Mucosa of rectum (tissue), 2 donors: ENCODE data around the gene ACOX2.

ENCODE experiments used
- H3K27ac ChIP-seq, 2 donors: one replicate each; pipeline ENCODE4 v1.7.0; 2013; ENCODE audit warnings: inconsistent platforms in 2 of 2, low read depth in 2 of 2, low read length in 2 of 2
- H3K27me3 ChIP-seq, 2 donors: one replicate each; pipeline ENCODE4 v1.7.0; 2013; ENCODE audit warnings: low read length in 2 of 2; ENCODE audit not compliant: control insufficient read depth in 2 of 2, insufficient read depth in 2 of 2
- H3K36me3 ChIP-seq, 2 donors: one replicate each; pipeline ENCODE4 v1.7.0; 2013; ENCODE audit warnings: low read length in 2 of 2; ENCODE audit not compliant: control insufficient read depth in 2 of 2, insufficient read depth in 2 of 2
- H3K4me1 ChIP-seq, 2 donors: one replicate each; pipeline ENCODE4 v1.7.0; 2013; ENCODE audit warnings: low read length in 2 of 2, mild to moderate bottlenecking in 1 of 2; ENCODE audit not compliant: control insufficient read depth in 2 of 2, insufficient read depth in 2 of 2
- H3K4me3 ChIP-seq, 2 donors: one replicate each; pipeline ENCODE4 v1.7.0; 2013; ENCODE audit warnings: low read length in 2 of 2
- H3K9ac ChIP-seq, 2 donors: one replicate each; pipeline ENCODE4 v1.7.0; 2013; ENCODE audit warnings: low read length in 2 of 2, low read depth in 1 of 2, mild to moderate bottlenecking in 1 of 2
- H3K9me3 ChIP-seq, 2 donors: one replicate each; pipeline ENCODE4 v1.7.0; 2013; ENCODE audit warnings: low read length in 2 of 2; ENCODE audit not compliant: control insufficient read depth in 2 of 2
- donor health status: healthy.
- donor health status: Normal muscosa, but diverticular disease.

The ACOX2 gene

GRCh38 chr3:58526515-58526957 lies 10.5 kb downstream of the ACOX2 start:
- no peak overlapping the region for H3K9ac ChIP-seq
- H3K9me3 ChIP-seq: no peaks in the 10 kb centered on the region
- peaks cover 0 to 1% of the 10 kb centered on the region in 2 donors for H3K4me1 ChIP-seq
- no peak overlapping the region for H3K27ac ChIP-seq
- peaks cover 5 to 36% of the 10 kb centered on the region in 2 donors for H3K36me3 ChIP-seq
- no peak overlapping the region for H3K4me3 ChIP-seq
- no peaks in the 10 kb centered on the region for H3K27me3 ChIP-seq

DNA sequence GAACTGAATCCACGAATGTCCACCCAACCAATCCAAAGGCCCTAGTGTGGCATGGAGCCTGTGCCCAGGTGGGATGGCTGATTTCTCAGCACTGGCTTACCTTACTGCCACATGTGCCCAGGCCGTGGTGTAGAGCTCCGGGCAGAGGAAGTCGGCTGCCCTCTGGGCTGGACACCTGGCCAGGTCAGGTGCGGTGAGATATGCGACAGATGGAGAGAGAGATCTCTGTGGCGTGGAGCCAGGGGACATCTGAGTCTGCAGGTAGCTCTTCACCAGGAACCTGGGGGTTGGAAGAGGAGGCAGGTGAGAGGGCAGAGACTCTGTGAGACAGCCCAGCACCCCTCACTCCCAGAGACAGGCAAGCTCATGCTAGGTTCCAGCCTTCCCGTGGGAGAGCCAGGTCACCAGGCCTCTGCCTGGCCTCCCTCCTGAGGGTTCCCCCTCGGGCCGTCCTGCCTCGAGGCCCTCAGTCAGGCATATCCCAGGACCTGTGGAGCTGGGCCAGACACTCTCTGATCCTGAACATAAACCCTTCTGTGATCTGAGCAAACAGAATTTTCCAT lies 12.6 kb downstream of the ACOX2 start:
- Histone ChIP-seq H3K4me3 (no peak overlapping the region), H3K9me3 (no peaks in the 10 kb centered on the region), H3K36me3 (peaks cover 11 to 26% of the 10 kb centered on the region in 2 donors), H3K9ac (no peak overlapping the region), H3K27ac (no peak overlapping the region), H3K4me1 (no peaks in the 10 kb centered on the region), H3K27me3 (no peaks in the 10 kb centered on the region)

DNA sequence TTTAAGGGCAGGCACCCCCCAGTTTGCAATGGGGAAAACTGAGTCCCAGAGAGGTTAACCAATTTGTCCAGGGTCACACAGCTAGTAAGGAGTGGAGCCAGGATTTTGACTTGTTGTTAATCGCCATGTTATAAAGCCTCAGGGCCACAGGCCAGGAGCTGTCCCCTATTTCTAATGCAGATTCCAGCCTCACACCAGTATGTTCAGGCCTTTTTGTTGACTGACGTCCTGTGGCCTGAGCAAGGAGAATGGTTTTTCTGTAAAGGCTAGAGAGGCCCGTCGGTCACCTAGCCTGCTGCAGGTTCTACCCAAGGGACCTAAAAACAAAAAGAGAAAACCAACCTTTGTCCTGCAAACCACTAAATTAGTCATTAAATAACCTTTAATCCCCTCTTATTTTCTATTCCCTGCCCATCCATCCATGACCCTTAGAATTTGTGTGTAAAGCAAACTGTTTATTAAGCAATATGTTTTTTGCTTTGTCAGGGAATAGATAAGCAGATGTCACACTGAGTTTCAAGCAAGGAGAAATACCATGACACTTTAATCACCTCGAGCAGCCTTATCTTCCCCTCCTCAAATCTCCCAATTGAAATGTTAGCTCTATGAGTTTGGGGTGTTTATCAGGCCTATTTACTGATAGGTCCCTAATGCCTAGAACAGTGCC lies 14.1 kb downstream of the ACOX2 start:
- H3K9ac ChIP-seq: no peak overlapping the region
- H3K4me1 ChIP-seq: no peaks in the 10 kb centered on the region
- H3K27me3 ChIP-seq: no peaks in the 10 kb centered on the region
- H3K9me3 ChIP-seq: no peaks in the 10 kb centered on the region
- H3K27ac ChIP-seq: no peak overlapping the region
- H3K36me3 ChIP-seq: peaks cover 12 to 24% of the 10 kb centered on the region in 2 donors
- no peak overlapping the region for H3K4me3 ChIP-seq

DNA sequence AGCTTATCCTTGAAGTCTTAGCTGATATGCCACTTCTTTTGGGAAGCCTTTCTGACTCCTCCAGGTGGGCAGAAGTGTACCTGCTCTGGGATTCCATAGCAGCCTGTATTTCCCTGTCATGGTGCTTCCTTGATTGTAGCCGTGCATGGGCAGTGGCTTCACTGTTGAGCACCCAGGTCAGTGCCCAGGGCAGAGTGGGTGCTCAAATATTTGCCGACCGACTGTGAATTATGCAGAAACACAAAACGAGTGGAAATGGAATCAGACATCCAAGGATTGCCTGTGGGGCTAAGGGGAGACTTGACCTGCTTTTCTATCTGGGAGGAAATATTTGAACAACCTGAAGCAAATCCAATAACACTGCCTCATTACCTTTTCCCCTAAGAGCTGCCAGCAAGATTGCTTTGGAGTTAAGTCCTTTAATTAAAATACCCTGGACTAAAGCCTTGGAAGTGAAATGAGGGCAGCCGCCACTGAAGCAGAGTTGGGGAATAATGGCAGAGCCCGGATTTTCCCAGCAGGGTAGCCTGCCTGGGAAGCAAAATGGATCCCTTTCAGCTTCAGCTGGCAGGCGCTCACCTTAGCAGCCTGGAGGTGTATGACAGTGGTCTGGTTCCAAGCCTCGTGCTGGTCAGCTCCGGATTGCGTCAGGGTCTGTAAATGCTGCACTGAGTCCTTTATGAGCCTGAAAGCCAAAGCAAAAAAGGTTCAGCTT lies 14.9 kb downstream of the ACOX2 start:
- no peaks in the 10 kb centered on the region for H3K4me1 ChIP-seq
- no peak overlapping the region for H3K27ac ChIP-seq
- H3K4me3 ChIP-seq: no peak overlapping the region
- no peaks in the 10 kb centered on the region for H3K27me3 ChIP-seq
- peaks cover 15 to 23% of the 10 kb centered on the region in 2 donors for H3K36me3 ChIP-seq
- H3K9me3 ChIP-seq: no peaks in the 10 kb centered on the region
- no peak overlapping the region for H3K9ac ChIP-seq

DNA sequence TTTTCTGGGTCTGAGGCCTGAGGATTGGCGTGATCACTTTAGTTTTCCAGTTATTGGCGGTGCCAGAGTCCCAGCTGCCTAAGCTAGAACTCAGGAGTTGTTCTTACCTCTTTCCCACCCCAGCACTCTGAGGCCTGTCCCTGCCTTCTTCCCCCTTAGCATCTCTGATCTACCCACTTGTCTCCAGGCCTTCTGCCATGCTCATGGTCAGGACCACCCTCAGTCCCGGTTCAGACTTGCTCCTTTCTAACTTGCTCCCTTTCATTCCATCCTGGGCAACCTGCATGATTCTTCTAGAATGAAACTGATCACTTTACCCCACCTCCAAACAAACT lies 15.7 kb downstream of the ACOX2 start:
- Histone ChIP-seq H3K36me3 (peaks cover 18 to 25% of the 10 kb centered on the region in 2 donors), H3K4me1 (no peaks in the 10 kb centered on the region), H3K27ac (no peak overlapping the region), H3K9me3 (no peaks in the 10 kb centered on the region), H3K4me3 (no peak overlapping the region), H3K9ac (no peak overlapping the region), H3K27me3 (no peaks in the 10 kb centered on the region)

- Histone ChIP-seq H3K27me3 (no peaks in the 10 kb centered on the region), H3K4me1 (no peaks in the 10 kb centered on the region), H3K9ac (no peak overlapping the region), H3K9me3 (no peaks in the 10 kb centered on the region), H3K27ac (no peak overlapping the region), H3K4me3 (no peak overlapping the region), H3K36me3 (peaks cover 20 to 24% of the 10 kb centered on the region in 2 donors)
These were observed 16.3 kb downstream of the ACOX2 start for GRCh38 chr3:58520403-58521335.

DNA sequence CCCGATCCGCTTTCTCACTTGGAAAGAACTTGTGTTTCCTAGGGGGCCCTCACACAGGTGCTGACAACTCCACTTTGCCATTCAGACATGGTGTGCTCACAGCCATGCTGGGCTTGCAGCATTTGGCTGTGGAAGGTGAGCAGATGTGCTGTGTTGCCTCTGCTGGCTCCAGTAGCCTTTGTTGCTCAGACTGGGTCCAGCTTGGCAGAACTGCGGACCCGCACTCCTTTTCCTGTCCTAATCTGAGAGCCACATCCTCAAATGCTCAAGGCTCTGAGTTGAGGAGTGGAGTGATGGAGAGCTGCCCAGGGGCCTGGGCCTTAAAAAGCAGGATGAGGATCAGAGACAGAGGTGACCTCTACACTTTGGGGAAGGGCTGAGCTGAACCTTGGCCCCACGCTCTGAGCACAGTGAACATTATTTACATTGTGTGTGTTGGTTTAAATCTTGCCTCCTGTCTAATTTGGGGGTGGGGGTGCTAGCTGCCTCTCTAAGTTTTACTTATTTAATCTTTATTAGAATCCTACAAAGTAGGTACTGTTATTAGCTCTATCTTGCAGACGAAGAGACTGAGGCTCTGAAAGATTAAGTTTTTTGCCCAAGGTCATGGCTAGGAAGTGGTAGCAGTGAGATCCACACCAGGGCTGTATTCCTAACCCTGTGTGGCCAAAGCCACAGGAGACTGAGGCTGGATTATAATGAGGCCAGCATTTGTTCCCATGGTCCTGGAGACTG lies 17.2 kb downstream of the ACOX2 start:
- no peak overlapping the region for H3K9ac ChIP-seq
- no peaks in the 10 kb centered on the region for H3K9me3 ChIP-seq
- H3K4me3 ChIP-seq: no peak overlapping the region
- no peaks in the 10 kb centered on the region for H3K27me3 ChIP-seq
- no peaks in the 10 kb centered on the region for H3K4me1 ChIP-seq
- H3K36me3 ChIP-seq: peaks cover 20 to 25% of the 10 kb centered on the region in 2 donors
- H3K27ac ChIP-seq: no peak overlapping the region

DNA sequence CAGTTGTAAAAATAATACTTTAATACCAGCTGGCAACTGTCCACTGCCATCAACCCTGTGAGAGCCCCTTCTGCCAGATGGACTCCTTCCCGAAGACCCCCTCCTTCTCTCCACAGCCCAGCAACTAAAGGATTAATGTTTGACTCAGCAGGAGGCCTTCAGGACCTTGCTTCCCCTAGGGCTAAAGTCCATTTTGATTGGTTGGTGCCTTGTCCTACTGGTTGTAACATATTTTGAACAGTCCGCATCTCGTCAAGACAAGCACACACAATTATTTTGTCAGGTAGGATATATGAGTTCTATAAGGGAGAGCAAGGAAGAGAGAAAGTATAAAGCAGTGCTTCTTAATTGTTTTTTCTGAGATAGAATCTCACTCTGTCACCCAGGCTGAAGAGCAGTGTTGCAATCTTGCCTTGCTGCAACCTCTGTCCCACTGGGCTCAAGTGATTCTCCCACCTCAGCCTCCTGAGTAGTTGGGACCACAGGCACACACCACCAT lies 18.6 kb downstream of the ACOX2 start:
- Histone ChIP-seq H3K9ac (no peak overlapping the region), H3K4me3 (no peak overlapping the region), H3K4me1 (no peaks in the 10 kb centered on the region), H3K36me3 (peaks cover 17 to 27% of the 10 kb centered on the region in 2 donors), H3K27ac (no peak overlapping the region), H3K27me3 (no peaks in the 10 kb centered on the region), H3K9me3 (no peaks in the 10 kb centered on the region)

DNA sequence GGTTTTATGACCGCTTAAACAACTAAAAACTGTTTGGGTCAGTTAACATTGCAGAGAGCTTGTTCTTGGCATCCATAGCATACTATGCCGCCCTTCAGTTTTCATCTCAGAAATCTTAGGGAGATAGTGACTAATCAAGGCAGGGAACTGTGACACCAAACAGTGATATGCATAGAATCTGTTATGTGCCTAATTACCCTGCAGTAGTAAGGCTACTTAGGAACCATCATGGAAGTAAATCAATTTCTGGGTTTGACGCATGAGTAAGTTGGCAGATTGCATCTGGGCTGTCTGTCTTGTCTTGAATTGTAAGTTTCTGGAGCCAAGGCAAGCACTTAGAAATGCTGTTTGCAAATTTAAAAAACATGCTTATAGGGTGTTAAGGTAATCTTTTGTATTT lies 22.6 kb downstream of the ACOX2 start:
- no peaks in the 10 kb centered on the region for H3K4me1 ChIP-seq
- no peaks in the 10 kb centered on the region for H3K9me3 ChIP-seq
- H3K4me3 ChIP-seq: no peak overlapping the region
- no peaks in the 10 kb centered on the region for H3K27me3 ChIP-seq
- peaks cover 16 to 28% of the 10 kb centered on the region in 2 donors for H3K36me3 ChIP-seq
- no peak overlapping the region for H3K9ac ChIP-seq
- H3K27ac ChIP-seq: no peak overlapping the region
